Measurements from ENCODE around the gene ATAD3A.

DNA sequence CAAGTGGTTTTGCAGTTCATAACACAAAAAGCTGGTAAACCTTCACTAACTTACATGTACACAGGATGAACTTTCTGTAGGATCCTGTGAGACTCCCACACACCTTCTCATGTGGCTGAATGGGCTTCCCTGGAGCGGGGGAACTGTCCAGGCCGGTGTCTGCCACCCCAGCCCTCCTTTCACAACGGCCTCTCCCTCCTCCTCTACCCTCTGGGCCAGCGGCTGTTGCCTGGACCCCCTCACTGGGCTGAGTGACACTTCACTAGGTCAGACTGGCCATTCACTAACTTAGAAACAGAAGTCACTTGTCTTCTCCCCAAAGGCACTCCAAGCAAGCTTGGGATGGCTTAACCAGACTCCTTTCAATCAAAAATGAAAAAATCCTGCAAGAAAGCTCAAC is 46.6 kb downstream of the ATAD3A start:
- TF ChIP-seq CTCF (conservative IDR thresholded peaks at IDR 0.05; ENCODE audit: low read depth, low read length) (no peak), POLR2A (IDR thresholded peaks at IDR 0.05; ENCODE audit: low read depth, low read length) (no peak), BHLHE40 (IDR thresholded peaks at IDR 0.05; ENCODE audit: low read depth, low read length) (no peak), ELK1 (IDR thresholded peaks at IDR 0.05; ENCODE audit: borderline replicate concordance, low read depth, low read length) (no peak)

Data from IMR-90 (cell line).